T follicular helper cell (primary cell): Measurements from ENCODE around the gene ENTPD1.
"Not testable (repeated sequence)": the region's sequence is repeated elsewhere in the genome, so short reads cannot be mapped to it uniquely, and the experiment has no call there.

Experiments
- DNase-seq: peaks from one replicate; pipeline ENCODE4 v3.0.0-alpha.2; 2020; ENCODE audit warnings: low read depth
- total RNA-seq, 2 experiments: gene quantifications; one replicate each; lab custom pipeline; 2026; lab: John Stamatoyannopoulos, UW

The ENTPD1 gene
- 1.3 to 2.3 reads per million in 2 experiments for total RNA-seq

DNA sequence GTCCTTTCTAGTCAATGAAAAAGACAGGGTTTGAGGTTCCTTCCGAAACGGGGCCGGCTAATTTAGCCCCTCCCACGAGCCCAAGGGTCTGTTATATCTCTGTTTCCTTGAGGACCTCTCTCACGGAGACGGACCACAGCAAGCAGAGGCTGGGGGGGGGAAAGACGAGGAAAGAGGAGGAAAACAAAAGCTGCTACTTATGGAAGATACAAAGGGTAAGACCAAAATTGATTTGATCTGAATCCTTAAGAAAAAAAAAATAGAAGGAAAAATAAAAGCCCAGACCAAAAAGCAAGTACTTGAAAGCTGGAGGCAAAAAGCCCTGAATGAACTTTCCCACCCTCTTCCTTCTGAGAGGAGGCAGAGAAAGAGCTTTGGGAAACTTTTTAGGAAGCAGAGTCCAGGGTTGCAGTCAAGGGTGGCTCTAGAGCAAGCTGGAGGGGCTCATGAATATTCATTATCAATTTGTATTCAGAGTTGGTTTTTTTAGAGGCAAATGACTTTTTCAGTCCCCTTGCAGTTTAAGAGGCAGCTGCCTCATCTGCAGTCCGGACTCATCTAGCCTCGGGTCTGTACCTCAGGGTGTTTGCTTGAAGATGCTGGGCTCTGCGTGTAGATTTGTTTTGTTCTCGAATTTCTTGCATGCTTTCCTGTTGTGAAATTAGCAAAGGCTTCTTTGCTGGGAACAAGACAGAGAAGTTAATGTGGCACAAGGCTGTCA, at the start of gene ENTPD1:
TSS of gene ENTPD1 (plus strand) at position 123 of the 721 bp plus-strand sequence. CDS start at position 200, 77 bp downstream.
- no peak for DNase-seq

DNA sequence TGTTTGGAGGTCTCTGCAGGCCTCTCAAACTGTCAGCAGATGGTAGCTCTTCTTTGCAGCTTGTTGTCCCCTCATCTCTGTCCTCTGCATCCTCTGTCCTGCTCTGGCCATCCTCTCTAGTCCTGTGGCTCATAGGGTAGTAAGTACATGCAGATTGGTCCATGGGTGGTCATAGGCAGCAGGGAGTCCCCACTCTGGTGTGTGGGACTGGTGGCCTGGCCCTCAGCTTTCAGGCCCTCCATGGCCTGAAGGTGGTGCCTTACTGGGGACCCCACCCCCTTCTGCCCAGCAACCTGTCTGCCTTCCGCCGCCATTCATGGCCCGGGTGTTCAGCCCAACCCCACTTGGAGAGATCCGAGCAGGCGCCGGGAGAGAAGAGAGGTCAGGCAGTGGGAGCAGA, 49.4 kb upstream of the ENTPD1 start:
- no peak for DNase-seq

- no peak for DNase-seq
Observed at GRCh38 chr10:95706990-95707389, 49.0 kb upstream of the ENTPD1 start.

DNA sequence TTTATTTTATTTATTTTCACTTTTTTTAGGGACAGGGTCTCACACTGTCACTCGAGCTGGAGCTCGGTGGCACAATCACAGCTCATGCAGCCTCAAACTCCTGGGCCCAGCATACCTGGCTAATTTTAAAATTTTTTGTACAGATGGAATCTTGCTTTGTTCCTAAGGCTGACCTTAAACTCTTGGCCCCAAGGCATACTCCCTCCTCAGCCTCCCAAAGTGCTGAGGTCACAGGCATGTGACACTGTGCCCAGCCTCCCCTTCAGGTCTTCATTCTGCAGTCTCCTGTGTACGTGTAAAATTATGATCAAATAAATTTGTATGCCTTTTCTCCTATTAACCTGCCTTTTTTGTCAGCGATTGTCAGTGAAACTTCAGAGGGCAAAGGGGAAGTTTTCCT, 44.5 kb upstream of the ENTPD1 start:
- DNase-seq: no peak

GRCh38 chr10:95716466-95716865, 39.5 kb upstream of the ENTPD1 start:
- DNase-seq: no peak

DNA sequence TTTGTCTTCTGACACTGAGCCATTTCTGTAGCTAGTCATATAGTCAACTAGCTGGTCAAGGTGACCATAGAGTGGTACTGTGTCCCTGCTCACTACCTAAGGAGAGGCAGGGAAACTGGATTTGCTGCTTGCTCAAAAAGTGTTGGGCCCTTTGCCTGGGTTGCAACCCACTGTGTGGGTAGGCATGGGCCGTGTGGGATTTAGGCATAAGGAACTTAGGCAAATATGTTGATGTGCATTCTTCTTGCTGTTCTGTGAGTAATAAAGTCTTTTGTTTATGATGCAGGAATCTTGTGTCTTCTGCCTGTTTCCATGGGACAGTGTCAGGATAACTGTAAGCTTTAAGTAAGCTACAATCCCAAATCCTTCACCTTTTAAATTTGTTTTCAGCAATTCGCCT, 39.1 kb upstream of the ENTPD1 start:
- no peak for DNase-seq

GRCh38 chr10:95720745-95721144, 35.2 kb upstream of the ENTPD1 start:
- not testable (repeated sequence) for DNase-seq

DNA sequence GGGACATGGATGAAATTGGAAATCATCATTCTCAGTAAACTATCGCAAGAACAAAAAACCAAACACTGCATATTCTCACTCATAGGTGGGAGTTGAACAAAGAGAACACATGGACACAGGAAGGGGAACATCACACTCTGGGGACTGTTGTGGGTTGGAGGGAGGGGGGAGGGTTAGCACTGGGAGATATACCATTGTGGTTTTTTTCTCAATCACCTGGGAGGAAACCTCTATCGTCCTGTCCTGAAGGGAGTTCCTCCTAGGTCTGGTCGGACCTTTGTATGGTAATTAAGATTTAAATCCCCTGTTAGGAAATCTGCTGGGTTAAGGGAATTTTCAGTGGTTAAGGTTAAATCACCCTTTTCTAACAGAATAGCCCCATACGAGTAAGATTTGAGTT, 33.5 kb upstream of the ENTPD1 start:
- not testable (repeated sequence) for DNase-seq

DNA sequence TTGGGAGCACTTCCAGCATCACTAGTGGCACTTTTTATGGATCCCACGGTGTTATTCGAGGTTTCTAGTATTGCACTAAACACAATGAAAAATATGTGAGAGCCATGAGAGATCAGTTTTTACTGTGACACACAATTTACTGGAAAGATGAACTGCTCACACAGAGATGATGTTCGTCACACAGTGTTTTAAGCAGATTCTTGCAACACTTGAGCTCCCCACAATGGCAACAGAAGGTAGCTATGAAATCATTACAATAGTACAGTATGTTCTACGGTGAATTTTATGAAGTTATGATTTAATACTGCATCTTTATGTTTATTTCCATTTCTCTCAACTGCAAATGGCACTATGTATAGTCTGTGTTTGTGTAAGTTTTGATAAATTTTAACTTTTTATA, 27.4 kb upstream of the ENTPD1 start:
- DNase-seq: no peak

DNA sequence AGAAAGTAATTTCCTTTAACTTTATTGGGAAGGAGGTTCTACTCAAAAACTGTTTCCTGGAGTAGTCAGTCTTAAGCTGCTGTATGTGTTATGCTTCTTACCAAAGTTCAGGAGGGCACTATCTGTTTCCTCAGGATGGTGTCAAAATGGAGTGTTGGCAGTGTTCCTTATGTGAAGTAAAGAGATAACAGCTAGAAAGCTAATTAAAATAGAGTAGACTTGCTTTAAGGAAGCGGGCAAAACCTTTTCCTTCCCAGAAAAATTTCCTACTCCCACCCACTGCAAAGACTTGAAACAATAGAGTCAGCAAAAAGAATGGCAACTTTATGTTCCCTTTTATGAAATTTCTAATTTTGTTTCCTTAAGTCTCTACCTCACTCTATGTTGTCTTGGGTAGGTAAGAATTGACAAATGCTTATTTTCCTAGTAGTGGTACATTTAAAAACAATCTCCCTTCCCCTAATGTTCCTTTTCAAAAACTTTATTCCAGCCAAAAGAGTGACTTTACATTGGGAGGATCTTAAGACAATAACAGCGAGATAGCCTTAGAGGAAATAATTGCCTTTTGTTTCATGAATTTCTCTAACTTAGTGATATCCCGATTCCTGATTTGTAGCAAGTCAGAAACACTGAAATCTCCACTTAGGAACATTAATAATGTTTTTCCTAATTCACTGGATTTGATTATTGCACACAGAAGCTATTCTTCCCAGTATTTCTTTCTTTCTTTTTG, 26.5 kb upstream of the ENTPD1 start:
- no peak for DNase-seq

- DNase-seq: no peak
Observed at GRCh38 chr10:95730233-95730632, 25.7 kb upstream of the ENTPD1 start.

- not testable (repeated sequence) for DNase-seq
Observed at GRCh38 chr10:95732907-95733306, 23.1 kb upstream of the ENTPD1 start.

- DNase-seq: no peak
Observed at GRCh38 chr10:95739056-95739455, 16.9 kb upstream of the ENTPD1 start.

- no peak for DNase-seq
Observed at GRCh38 chr10:95741807-95742467, 14.0 kb upstream of the ENTPD1 start.

GRCh38 chr10:95742485-95742884, 13.5 kb upstream of the ENTPD1 start:
- DNase-seq: no peak

DNA sequence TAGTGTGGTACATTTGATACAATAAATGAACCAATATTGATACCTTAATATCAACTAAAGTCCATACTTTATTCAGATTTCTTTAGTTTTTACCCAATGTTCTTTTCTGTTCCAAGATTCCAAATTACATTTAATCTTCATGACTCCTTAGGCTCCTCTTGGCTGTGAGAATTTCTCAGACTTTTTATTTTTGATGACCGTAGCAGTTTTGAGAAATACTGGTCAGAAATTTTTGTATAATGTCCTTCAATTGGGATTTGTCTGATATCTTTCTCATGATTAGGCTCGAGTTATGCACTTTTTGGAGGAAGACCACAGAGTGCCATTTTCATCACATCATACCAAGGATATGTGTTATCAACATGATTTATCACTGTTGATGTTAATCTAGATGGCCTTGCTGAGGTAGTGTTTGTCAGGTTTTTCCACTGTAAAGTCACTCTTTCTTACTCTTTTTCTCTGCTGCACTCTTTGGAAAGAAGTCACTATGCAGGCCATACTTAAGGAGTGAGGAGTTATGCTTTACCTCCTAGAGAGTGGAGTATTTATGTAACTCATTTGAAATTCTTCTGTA, 12.9 kb upstream of the ENTPD1 start:
- DNase-seq: no peak

GRCh38 chr10:95745501-95745900, 10.5 kb upstream of the ENTPD1 start:
- no peak for DNase-seq

GRCh38 chr10:95748349-95748748, 7.6 kb upstream of the ENTPD1 start:
- no peak for DNase-seq

DNA sequence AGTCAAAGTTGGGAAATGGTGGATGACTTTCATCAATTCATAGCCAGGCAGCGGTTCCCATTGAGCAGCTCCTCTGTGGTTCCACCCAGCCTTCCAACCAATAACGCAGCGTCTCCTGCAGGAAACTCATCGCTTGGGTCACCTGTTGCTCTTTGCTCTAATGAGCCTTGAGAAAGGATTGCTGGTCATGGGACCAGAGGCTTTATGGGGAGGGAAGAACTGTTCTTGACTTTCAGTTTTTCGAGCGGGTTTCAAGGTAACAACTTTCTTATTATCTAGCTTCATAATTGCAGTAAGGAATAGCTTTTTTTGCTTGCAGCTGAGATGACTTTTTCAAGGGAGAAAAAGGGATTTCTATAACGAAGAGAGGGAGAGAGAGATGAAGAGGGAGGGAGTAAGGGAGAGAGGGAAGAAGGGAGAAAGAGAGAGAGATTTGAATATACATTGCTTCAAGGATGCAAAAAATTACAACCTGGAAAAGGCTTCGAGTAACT, 405 bp upstream of the ENTPD1 start:
- DNase-seq: no peak

DNA sequence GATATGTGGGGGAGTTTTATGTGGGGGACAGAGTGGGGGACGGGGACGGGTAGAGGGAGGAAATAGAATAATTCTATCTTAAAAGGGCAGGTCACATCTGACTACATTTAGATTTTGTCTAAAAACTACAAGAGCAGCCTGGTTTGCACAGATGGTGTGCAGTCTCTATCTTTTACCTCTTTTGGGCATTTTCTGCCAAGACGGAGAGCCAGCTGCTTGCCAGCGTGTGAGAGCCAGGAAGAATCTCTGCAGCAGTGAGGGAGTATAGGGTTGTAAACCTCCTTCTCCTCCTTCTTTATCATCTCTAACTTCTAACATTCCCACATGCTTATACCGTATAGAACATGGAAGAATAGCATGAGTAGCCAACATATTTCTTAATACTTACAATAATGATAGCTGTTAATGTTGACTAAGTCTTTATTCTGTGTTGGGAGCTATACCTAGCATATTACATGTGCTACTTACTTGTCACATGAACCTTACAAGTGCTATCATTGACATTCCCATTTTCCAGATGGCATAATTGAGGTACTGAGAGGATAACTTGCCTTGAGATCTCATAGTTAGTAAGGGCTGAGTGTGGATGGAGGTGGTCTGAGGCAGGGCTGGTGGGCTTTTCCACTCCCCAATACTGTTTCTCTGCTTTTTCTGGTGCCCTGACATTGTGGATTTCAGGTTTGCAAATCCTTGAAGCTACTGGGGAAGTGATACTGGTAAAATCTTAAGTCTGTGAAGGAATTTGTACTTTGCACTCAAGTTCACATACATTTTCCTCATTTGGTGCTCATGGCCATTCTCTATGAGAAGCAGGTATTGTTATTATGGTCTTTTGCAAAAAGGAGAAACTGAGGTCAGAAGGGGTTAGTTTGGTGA, 1.1 kb downstream of the ENTPD1 start:
- no peak for DNase-seq

DNA sequence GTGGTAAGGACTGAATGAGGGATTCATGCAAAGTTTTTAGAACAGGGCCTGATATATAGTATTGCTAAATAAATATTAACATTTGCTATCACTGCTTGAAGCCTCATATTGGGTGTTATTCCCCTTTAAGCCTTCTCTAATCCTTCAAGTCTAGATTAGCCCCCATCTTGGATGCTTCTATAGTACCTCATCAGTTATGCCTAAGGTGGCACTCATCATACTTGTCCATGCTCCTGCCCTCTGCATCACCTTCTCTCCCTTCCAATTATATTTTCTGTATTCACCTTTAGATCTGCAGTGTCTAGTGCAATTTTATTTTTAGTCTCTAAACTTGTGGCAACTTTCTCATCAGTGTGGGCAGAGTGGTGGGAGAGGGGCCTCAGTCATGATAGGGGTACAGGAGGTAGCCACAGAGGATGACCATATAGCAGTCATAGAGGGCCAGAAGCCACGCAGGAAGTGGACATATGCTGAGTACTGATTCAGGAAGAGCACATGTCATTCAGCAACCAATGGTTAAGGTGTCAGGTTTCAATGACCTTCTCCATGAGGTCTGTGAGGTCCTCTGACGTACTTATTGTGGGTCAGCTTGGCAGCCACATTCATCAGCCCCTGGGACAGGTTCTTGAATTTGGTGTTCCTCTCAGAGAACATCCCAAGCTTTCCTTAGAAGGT, 2.5 kb downstream of the ENTPD1 start:
- DNase-seq: no peak
